DMS114 treated with DMSO at 0.1 percent for 48 hours (cell line): ENCODE results near the gene UXT.
"Not testable (repeated sequence)": the region's sequence is repeated elsewhere in the genome, so short reads cannot be mapped to it uniquely, and the experiment has no call there.

Experiments used
- DNase-seq: peaks from one replicate; lab custom pipeline; 2025; ENCODE audit not compliant: unreplicated experiment; lab: John Stamatoyannopoulos, UW

UXT gene

GRCh38 chrX:47658684-47659420 lies at the start of gene UXT:
TSS of gene UXT (minus strand) at chrX:47659180. CDS start at chrX:47658927, 253 bp downstream.
- DNase-seq, result peak; percentile 89

- no peak for DNase-seq
Measured at GRCh38 chrX:47707031-47707780, 48.2 kb upstream of the UXT start.

- DNase-seq, result no peak
Measured at GRCh38 chrX:47706575-47706974, 47.6 kb upstream of the UXT start.

GRCh38 chrX:47704736-47705135 lies 45.8 kb upstream of the UXT start:
- DNase-seq, result no peak

- DNase-seq, result no peak
Measured at GRCh38 chrX:47697181-47697580, 38.2 kb upstream of the UXT start.

- no peak for DNase-seq
Measured at GRCh38 chrX:47690175-47690574, 31.2 kb upstream of the UXT start.

GRCh38 chrX:47687263-47687662 lies 28.3 kb upstream of the UXT start:
- DNase-seq, result no peak

- no peak for DNase-seq
Measured at GRCh38 chrX:47683829-47684205, 24.8 kb upstream of the UXT start.

- DNase-seq, result no peak
Measured at GRCh38 chrX:47683184-47683828, 24.3 kb upstream of the UXT start.

GRCh38 chrX:47675959-47676859 lies 17.2 kb upstream of the UXT start:
- DNase-seq, result not testable (repeated sequence)

- no peak for DNase-seq
Measured at GRCh38 chrX:47674776-47675175, 15.8 kb upstream of the UXT start.

- not testable (repeated sequence) for DNase-seq
Measured at GRCh38 chrX:47665797-47666196, 6.8 kb upstream of the UXT start.

- DNase-seq, result no peak
Measured at GRCh38 chrX:47664737-47665136, 5.8 kb upstream of the UXT start.

GRCh38 chrX:47662144-47662657 lies 3.2 kb upstream of the UXT start:
- DNase-seq, result no peak

GRCh38 chrX:47661539-47661938 lies 2.6 kb upstream of the UXT start:
- no peak for DNase-seq

GRCh38 chrX:47659421-47659726 lies 394 bp upstream of the UXT start:
- no peak for DNase-seq

- DNase-seq, result no peak
Measured at GRCh38 chrX:47658301-47658683, 688 bp downstream of the UXT start.

- DNase-seq, result no peak
Measured at GRCh38 chrX:47651043-47651905, 7.7 kb downstream of the UXT start.

GRCh38 chrX:47650164-47651042 lies 8.6 kb downstream of the UXT start, which contains the start of gene ELK1:
TSS of gene ELK1 (minus strand) at chrX:47650563. CDS start at chrX:47641441, 9,122 bp downstream.
- peak; percentile 90 for DNase-seq
